NB4 (cell line): ENCODE results near the gene ENOX2.

Experiments
- DNase-seq: peaks from one replicate; pipeline ENCODE4 v3.0.0; 2010; ENCODE audit warnings: low read depth
- H3K4me3 ChIP-seq: one replicate; pipeline ENCODE4 v1.5.1; 2011; ENCODE audit warnings: mild to moderate bottlenecking, low read depth, low read length, moderate library complexity
- CTCF ChIP-seq: IDR thresholded peaks from one replicate; pipeline ENCODE4 v1.5.1; 2012; ENCODE audit warnings: low read depth, low read length
- MAX ChIP-seq: IDR thresholded peaks from 2 replicates; pipeline ENCODE4 v1.6.1; 2011; ENCODE audit warnings: low read depth, low read length
- MYC ChIP-seq: IDR thresholded peaks from 2 replicates; pipeline ENCODE4 v1.6.1; 2011; ENCODE audit warnings: low read depth, low read length
- POLR2A ChIP-seq: IDR thresholded peaks from 2 replicates; pipeline ENCODE4 v1.6.1; 2011; ENCODE audit warnings: mild to moderate bottlenecking; ENCODE audit not compliant: insufficient read length; ENCODE audit errors: extremely low read depth

The ENOX2 gene

GRCh38 chrX:130647468-130647867 is 255.5 kb downstream of the ENOX2 start:
- TF ChIP-seq MYC (no peak), MAX (no peak), POLR2A (no peak), CTCF (no peak)
- DNase-seq, result no peak
- H3K4me3 ChIP-seq, result no peak overlapping the region

- DNase-seq, result no peak
- H3K4me3 ChIP-seq, result no peak overlapping the region
- TF ChIP-seq MYC, result no peak
These were observed 256.9 kb downstream of the ENOX2 start for GRCh38 chrX:130645955-130646583.

- TF ChIP-seq POLR2A, result no peak
- no peak for TF ChIP-seq MAX
- no peak for TF ChIP-seq MYC
- TF ChIP-seq CTCF, result no peak
- DNase-seq, result no peak
- H3K4me3 ChIP-seq, result no peak overlapping the region
These were observed 265.4 kb downstream of the ENOX2 start for GRCh38 chrX:130637591-130637990.

- TF ChIP-seq MAX (no peak), CTCF (no peak), MYC (no peak), POLR2A (no peak)
- DNase-seq, result peak; percentile 28
- no peak overlapping the region for H3K4me3 ChIP-seq
These were observed 266.7 kb downstream of the ENOX2 start for GRCh38 chrX:130636277-130636676.

- no peak for DNase-seq
- TF ChIP-seq CTCF (no peak), MYC (no peak), POLR2A (no peak), MAX (no peak)
These were observed 272.0 kb downstream of the ENOX2 start for GRCh38 chrX:130631011-130631410.

GRCh38 chrX:130628516-130628915 is 274.5 kb downstream of the ENOX2 start:
- TF ChIP-seq CTCF (no peak), POLR2A (no peak), MYC (no peak), MAX (no peak)
- no peak overlapping the region for H3K4me3 ChIP-seq
- DNase-seq, result no peak

More at GRCh38 chrX:130631011-130631410, 272.0 kb downstream of the ENOX2 start:
- no peak overlapping the region for H3K4me3 ChIP-seq
